Coronary artery (tissue), 2 donors: ENCODE data around the gene MORC4.
A peak's percentile ranks its signal among the peaks of the same experiment; 100 is the strongest.

Experiments used
- DNase-seq: peaks from one replicate; pipeline ENCODE4 v3.0.0-alpha.2; 2017; ENCODE audit warnings: low spot score
- H3K27ac ChIP-seq, 2 donors: fragments of 200-600 bp; sonication (generic); one replicate each; pipeline ENCODE4 v1.5.1; 2016 to 2019
- H3K4me3 ChIP-seq: fragments of 200-600 bp; sonication (generic); 2 replicates; pipeline ENCODE4 v1.5.1; 2016; ENCODE audit warnings: mild to moderate bottlenecking, moderate library complexity
- TF ChIP-seq, protein P1 (sequence below): fragments of 200-600 bp; sonication (generic); IDR thresholded peaks from one replicate; pipeline ENCODE4 v1.5.1; 2019; ENCODE audit warnings: antibody characterized with exemption

The MORC4 gene

DNA sequence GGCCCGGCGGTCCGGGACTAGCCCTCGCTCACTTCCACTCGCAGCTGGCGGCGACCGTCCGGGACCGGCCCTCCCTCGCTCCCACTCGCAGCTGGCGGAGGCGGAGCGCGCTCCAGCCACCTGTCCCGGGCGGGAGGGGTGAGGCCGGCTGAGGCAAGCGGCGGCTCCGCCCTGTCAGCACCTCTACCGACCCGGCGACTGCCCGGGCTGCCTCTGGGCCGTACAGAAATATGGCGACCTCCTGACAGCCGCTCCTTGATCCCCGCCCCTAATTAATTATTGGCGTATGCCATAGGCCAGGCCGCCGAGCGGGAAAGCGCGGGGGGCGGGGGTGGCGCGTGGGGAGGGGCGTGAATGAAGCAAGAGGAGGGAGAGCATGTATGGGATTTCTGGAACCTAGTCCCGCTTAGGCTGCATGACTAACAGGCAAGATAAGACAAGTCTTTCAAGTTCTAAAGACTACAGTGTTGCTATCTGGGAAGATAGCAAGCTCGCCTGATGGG, at the start of gene MORC4:
MORC4 (minus strand) TSS at position 200 of the 503 bp plus-strand sequence. CDS start 243 bp downstream, outside the sequence.
- Histone ChIP-seq H3K27ac (peak within 1 kb of the TSS; percentile 64 to 81), H3K4me3 (peak within 1 kb of the TSS; percentile 80)
- TF ChIP-seq, protein P1, sequence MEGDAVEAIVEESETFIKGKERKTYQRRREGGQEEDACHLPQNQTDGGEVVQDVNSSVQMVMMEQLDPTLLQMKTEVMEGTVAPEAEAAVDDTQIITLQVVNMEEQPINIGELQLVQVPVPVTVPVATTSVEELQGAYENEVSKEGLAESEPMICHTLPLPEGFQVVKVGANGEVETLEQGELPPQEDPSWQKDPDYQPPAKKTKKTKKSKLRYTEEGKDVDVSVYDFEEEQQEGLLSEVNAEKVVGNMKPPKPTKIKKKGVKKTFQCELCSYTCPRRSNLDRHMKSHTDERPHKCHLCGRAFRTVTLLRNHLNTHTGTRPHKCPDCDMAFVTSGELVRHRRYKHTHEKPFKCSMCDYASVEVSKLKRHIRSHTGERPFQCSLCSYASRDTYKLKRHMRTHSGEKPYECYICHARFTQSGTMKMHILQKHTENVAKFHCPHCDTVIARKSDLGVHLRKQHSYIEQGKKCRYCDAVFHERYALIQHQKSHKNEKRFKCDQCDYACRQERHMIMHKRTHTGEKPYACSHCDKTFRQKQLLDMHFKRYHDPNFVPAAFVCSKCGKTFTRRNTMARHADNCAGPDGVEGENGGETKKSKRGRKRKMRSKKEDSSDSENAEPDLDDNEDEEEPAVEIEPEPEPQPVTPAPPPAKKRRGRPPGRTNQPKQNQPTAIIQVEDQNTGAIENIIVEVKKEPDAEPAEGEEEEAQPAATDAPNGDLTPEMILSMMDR, result no peak
- peak; percentile 86 for DNase-seq

DNA sequence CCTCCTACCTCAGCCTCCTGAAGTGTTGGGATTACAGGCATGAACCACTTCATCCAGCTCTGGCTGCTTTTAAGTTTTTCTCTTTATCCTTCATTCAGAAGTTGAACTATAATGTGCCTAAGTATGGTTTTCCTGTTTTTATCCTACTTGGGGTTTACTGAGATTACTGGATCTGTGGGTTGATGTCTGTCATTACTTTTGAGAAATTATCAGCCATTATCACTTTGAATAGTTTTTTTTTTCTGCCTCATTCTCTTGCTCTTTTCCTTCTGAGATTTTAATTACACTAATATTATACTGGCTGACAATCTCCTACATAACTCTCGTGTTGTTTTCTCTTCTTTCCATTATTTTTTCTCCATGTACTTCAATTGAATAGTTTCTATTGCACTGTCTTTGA, 47.6 kb upstream of the MORC4 start:
- DNase-seq, result no peak
- Histone ChIP-seq H3K27ac (no peak overlapping the region), H3K4me3 (no peak overlapping the region)
- TF ChIP-seq, protein P1, result no peak

DNA sequence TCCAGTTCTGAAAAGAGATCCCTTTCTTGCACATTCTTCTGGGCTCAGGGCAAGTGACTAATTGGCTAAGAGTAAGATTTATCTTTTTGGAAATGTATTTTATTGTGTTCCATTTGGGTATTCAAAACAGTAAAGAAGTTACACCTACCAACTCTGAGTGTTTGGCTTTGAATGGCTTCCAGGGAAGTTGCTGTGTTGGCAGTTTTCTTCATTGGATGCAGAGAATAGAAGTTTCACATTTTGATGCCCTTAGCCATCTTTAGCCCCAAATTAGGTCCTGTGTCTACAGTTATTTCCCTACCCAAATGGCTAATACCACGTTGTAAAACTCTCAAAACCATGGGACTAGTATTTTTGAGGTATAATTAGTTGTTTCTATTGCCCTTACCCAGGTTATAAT, 29.7 kb upstream of the MORC4 start:
- DNase-seq, result no peak
- no peak overlapping the region for H3K4me3 ChIP-seq
- H3K27ac ChIP-seq, result no peak overlapping the region
- TF ChIP-seq, protein P1, result no peak

DNA sequence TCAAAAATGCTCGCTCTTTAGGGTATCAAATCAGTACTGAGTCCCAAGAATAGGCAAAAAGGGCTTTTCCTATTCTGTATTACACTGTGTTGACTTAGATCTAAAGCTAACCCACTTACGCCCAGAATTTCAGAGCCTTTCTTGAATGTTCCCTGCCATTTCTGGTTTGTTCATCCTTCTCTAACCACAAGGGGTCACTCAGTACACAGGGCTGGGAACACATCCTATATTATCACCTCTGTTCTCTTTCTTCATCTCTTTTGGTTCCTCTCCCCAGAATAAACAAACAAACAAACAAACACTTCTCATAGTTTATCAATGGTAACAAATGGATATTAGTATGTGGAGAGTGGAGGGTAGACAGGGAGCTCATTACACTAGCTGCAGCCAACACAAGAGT, 25.5 kb upstream of the MORC4 start:
- no peak for DNase-seq

DNA sequence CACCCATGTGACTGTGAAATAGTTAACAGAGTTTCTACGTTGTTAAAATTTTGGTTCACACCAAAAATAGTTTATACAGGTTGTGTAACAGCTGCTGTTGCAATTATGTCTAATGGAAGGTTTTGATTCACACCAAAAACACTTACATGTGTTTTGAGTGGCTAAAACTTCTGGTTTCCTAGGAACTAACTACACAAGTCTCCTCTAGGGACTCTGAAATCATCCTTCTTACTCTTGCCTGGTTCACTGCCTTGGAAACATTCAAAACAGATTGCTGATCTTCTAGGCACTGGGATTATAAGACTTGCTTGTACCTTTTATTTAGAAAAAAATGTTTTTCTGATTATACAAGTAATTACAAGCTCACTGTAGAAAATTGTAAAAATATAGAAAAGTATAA, 14.9 kb upstream of the MORC4 start:
- DNase-seq, result no peak
- TF ChIP-seq, protein P1, result no peak
- H3K4me3 ChIP-seq, result no peak overlapping the region
- H3K27ac ChIP-seq, result no peak overlapping the region

More for the DNA sequence above, 25.5 kb upstream of the MORC4 start:
- TF ChIP-seq, protein P1, result no peak
- H3K27ac ChIP-seq, result no peak overlapping the region
- no peak overlapping the region for H3K4me3 ChIP-seq

GRCh38 chrX:107008034-107008433, 8.0 kb upstream of the MORC4 start:
- TF ChIP-seq, protein P1, result no peak
- no peak overlapping the region for H3K4me3 ChIP-seq
- no peak for DNase-seq

More at GRCh38 chrX:107008034-107008433, 8.0 kb upstream of the MORC4 start:
- H3K27ac ChIP-seq, result no peak overlapping the region
